WTC11 (cell line): ENCODE data around the gene GNGT2. TPM values are rescaled to one million over a fixed set of nuclear protein-coding genes. Genes with fewer than 3 reads are reported as not detected.

Experiments used
- ATAC-seq: fragments of 200-7000 bp; cut with Tn5 transposase; 2 replicates; pipeline ENCODE4 v1.10.0; 2021; ENCODE audit warnings: mild to moderate bottlenecking, moderate library complexity
- CTCF ChIA-PET: fragments of 300-600 bp; sonication (Branson Sonifier 250); formaldehyde crosslinking; loops from one replicate; lab custom pipeline; 2021; ENCODE audit warnings: antibody characterized with exemption; lab: Charles Lee
- POLR2A ChIA-PET: fragments of 350-600 bp; sonication (Branson Sonifier 250); formaldehyde crosslinking; loops from one replicate; lab custom pipeline; 2021; ENCODE audit warnings: antibody characterized with exemption; lab: Charles Lee
- DNase-seq: peaks from one replicate; pipeline ENCODE4 v3.0.0; 2021; ENCODE audit warnings: low spot score
- H3K27ac Mint-ChIP-seq: 2 replicates; pipeline ENCODE4 v1.8.0; 2021; ENCODE audit warnings: mixed read lengths
- H3K27me3 Mint-ChIP-seq: 2 replicates; pipeline ENCODE4 v1.8.0; 2021; ENCODE audit warnings: low read depth, mild to moderate bottlenecking, moderate library complexity, mixed read lengths
- H3K36me3 Mint-ChIP-seq: 2 replicates; pipeline ENCODE4 v1.8.0; 2021; ENCODE audit warnings: mixed read lengths
- H3K4me1 Mint-ChIP-seq: 2 replicates; pipeline ENCODE4 v1.8.0; 2022; ENCODE audit warnings: mixed read lengths
- H3K4me3 Mint-ChIP-seq: 2 replicates; pipeline ENCODE4 v1.8.0; 2021; ENCODE audit warnings: mild to moderate bottlenecking, moderate library complexity, mixed read lengths
- H3K9me3 Mint-ChIP-seq: 2 replicates; pipeline ENCODE4 v1.8.0; 2021; ENCODE audit warnings: mixed read lengths
- CREM ChIP-seq: sonication (generic); formaldehyde crosslinking; IDR thresholded peaks from 2 replicates; pipeline ENCODE4 v1.8.1; 2022; ENCODE audit warnings: mild to moderate bottlenecking, missing genetic modification reagents, moderate library complexity
- ELF4 ChIP-seq: sonication (generic); formaldehyde crosslinking; IDR thresholded peaks from 2 replicates; pipeline ENCODE4 v1.8.1; 2022; ENCODE audit warnings: low read depth, mild to moderate bottlenecking, moderate library complexity, missing genetic modification reagents
- EMX1 ChIP-seq: fragments of 250-450 bp; sonication (Bioruptor Pico); IDR thresholded peaks from 2 replicates; pipeline ENCODE4 v1.8.0; 2021; ENCODE audit warnings: mild to moderate bottlenecking
- FOXJ3 ChIP-seq: sonication (generic); formaldehyde crosslinking; IDR thresholded peaks from 2 replicates; pipeline ENCODE4 v1.9.0; 2021; ENCODE audit warnings: missing genetic modification reagents, mild to moderate bottlenecking, borderline replicate concordance
- FOXK1 ChIP-seq: sonication (generic); formaldehyde crosslinking; IDR thresholded peaks from 2 replicates; pipeline ENCODE4 v1.8.0; 2022; ENCODE audit warnings: mild to moderate bottlenecking, moderate library complexity, missing genetic modification reagents
- MYBL2 ChIP-seq: sonication (generic); formaldehyde crosslinking; IDR thresholded peaks from 2 replicates; pipeline ENCODE4 v1.8.1; 2023; ENCODE audit warnings: mild to moderate bottlenecking, moderate library complexity, missing genetic modification reagents
- NR1H2 ChIP-seq: sonication (generic); formaldehyde crosslinking; IDR thresholded peaks from 2 replicates; pipeline ENCODE4 v1.9.0; 2021; ENCODE audit warnings: mild to moderate bottlenecking, moderate library complexity, missing genetic modification reagents
- NR2C2 ChIP-seq: sonication (generic); formaldehyde crosslinking; IDR thresholded peaks from 2 replicates; pipeline ENCODE4 v1.8.0; 2022; ENCODE audit warnings: mild to moderate bottlenecking, missing genetic modification reagents
- NR3C1 ChIP-seq: sonication (generic); formaldehyde crosslinking; conservative IDR thresholded peaks from 2 replicates; pipeline ENCODE4 v1.8.1; 2023; ENCODE audit warnings: low read depth, mild to moderate bottlenecking, missing genetic modification reagents
- RORB ChIP-seq: fragments of 250-450 bp; sonication (Bioruptor Pico); IDR thresholded peaks from 2 replicates; pipeline ENCODE4 v1.9.0; 2021; ENCODE audit warnings: mild to moderate bottlenecking
- TCF7 ChIP-seq: sonication (generic); formaldehyde crosslinking; IDR thresholded peaks from 2 replicates; pipeline ENCODE4 v1.8.0; 2022; ENCODE audit warnings: mild to moderate bottlenecking, low read depth, missing genetic modification reagents, moderate library complexity
- TP53 ChIP-seq: sonication (generic); formaldehyde crosslinking; IDR thresholded peaks from 2 replicates; pipeline ENCODE4 v1.8.1; 2023; ENCODE audit warnings: mild to moderate bottlenecking, missing genetic modification reagents
- ZNF121 ChIP-seq: sonication (generic); formaldehyde crosslinking; IDR thresholded peaks from 2 replicates; pipeline ENCODE4 v1.8.0; 2023; ENCODE audit warnings: missing genetic modification reagents
- ZNF423 ChIP-seq: fragments of 250-450 bp; sonication (Bioruptor Pico); IDR thresholded peaks from 2 replicates; pipeline ENCODE4 v2.1.2; 2022; ENCODE audit warnings: mild to moderate bottlenecking, moderate library complexity
- total RNA-seq: library from RNA; stranded (reverse); gene quantifications from 3 replicates; pipeline ENCODE4 v1.2.3, GENCODE V29; 2021
- TF ChIP-seq, protein P1 (sequence below): sonication (generic); formaldehyde crosslinking; IDR thresholded peaks from 2 replicates; pipeline ENCODE4 v1.8.0; 2023; ENCODE audit warnings: missing genetic modification reagents
- TF ChIP-seq, protein P2 (sequence below): fragments of 250-450 bp; sonication (Bioruptor Pico); IDR thresholded peaks from 2 replicates; pipeline ENCODE4 v1.9.0; 2021; ENCODE audit warnings: mild to moderate bottlenecking
- TF ChIP-seq, protein P3 (sequence below): fragments of 250-450 bp; sonication (Bioruptor Pico); IDR thresholded peaks from 2 replicates; pipeline ENCODE4 v1.9.0; 2021; ENCODE audit warnings: mild to moderate bottlenecking
- TF ChIP-seq, protein P4 (sequence below): fragments of 250-450 bp; sonication (Bioruptor Pico); IDR thresholded peaks from 2 replicates; pipeline ENCODE4 v1.9.0; 2021; ENCODE audit warnings: moderate library complexity, mild to moderate bottlenecking, inconsistent platforms, borderline replicate concordance
- TF ChIP-seq, protein P5 (sequence below): sonication (generic); formaldehyde crosslinking; IDR thresholded peaks from 2 replicates; pipeline ENCODE4 v1.8.1; 2022; ENCODE audit warnings: missing genetic modification reagents, borderline replicate concordance
- TF ChIP-seq, protein P6 (sequence below): sonication (generic); formaldehyde crosslinking; IDR thresholded peaks from 2 replicates; pipeline ENCODE4 v1.8.0; 2022; ENCODE audit warnings: missing genetic modification reagents
- TF ChIP-seq, protein P7 (sequence below): sonication (generic); formaldehyde crosslinking; IDR thresholded peaks from 2 replicates; pipeline ENCODE4 v1.8.1; 2022; ENCODE audit warnings: mild to moderate bottlenecking, missing genetic modification reagents, moderate library complexity, borderline replicate concordance

GNGT2 gene
- total RNA-seq, 1 experiment from 2014 or later, result 0.70 TPM

DNA sequence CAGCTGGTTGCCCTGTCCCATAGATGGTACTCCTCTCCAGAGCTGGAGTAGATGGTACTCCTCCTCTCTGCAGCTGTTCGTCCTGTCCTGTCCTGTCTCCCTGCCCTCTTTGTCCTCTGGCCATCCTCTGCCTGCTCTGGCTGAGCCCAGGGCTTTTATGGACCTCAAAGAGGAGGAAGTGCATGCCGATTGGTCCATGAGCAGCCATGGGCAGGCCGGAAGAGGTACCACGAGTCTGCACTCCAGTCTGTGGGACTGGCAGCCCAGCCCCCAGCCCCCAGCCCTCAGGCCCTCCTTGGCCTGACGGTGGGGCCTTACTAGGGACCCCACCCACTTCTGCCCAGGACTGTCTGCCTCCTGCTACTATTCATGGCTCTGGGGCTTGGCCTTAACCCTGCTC, 27.0 kb downstream of the GNGT2 start:
- H3K27me3 Mint-ChIP-seq, result no peaks in the 10 kb centered on the region; the same call in 1 of the 2 replicates
- H3K4me3 Mint-ChIP-seq, result no peak overlapping the region
- peaks cover 29% of the 10 kb centered on the region for H3K9me3 Mint-ChIP-seq
- DNase-seq (no peak), ATAC-seq (no peak)
- ChIA-PET POLR2A (no interaction called here), CTCF (no interaction called here)
- TF ChIP-seq, protein P1, sequence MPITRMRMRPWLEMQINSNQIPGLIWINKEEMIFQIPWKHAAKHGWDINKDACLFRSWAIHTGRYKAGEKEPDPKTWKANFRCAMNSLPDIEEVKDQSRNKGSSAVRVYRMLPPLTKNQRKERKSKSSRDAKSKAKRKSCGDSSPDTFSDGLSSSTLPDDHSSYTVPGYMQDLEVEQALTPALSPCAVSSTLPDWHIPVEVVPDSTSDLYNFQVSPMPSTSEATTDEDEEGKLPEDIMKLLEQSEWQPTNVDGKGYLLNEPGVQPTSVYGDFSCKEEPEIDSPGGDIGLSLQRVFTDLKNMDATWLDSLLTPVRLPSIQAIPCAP (CRISPR knock-in tag), result no peak
- no peak for TF ChIP-seq ZNF423 (CRISPR knock-in tag)
- TF ChIP-seq, protein P2, sequence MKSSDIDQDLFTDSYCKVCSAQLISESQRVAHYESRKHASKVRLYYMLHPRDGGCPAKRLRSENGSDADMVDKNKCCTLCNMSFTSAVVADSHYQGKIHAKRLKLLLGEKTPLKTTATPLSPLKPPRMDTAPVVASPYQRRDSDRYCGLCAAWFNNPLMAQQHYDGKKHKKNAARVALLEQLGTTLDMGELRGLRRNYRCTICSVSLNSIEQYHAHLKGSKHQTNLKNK (CRISPR knock-in tag), result no peak
- TF ChIP-seq, protein P3, sequence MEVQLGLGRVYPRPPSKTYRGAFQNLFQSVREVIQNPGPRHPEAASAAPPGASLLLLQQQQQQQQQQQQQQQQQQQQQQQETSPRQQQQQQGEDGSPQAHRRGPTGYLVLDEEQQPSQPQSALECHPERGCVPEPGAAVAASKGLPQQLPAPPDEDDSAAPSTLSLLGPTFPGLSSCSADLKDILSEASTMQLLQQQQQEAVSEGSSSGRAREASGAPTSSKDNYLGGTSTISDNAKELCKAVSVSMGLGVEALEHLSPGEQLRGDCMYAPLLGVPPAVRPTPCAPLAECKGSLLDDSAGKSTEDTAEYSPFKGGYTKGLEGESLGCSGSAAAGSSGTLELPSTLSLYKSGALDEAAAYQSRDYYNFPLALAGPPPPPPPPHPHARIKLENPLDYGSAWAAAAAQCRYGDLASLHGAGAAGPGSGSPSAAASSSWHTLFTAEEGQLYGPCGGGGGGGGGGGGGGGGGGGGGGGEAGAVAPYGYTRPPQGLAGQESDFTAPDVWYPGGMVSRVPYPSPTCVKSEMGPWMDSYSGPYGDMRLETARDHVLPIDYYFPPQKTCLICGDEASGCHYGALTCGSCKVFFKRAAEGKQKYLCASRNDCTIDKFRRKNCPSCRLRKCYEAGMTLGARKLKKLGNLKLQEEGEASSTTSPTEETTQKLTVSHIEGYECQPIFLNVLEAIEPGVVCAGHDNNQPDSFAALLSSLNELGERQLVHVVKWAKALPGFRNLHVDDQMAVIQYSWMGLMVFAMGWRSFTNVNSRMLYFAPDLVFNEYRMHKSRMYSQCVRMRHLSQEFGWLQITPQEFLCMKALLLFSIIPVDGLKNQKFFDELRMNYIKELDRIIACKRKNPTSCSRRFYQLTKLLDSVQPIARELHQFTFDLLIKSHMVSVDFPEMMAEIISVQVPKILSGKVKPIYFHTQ (CRISPR knock-in tag), result no peak
- no peak for TF ChIP-seq ELF4 (CRISPR knock-in tag)
- TF ChIP-seq, protein P4, sequence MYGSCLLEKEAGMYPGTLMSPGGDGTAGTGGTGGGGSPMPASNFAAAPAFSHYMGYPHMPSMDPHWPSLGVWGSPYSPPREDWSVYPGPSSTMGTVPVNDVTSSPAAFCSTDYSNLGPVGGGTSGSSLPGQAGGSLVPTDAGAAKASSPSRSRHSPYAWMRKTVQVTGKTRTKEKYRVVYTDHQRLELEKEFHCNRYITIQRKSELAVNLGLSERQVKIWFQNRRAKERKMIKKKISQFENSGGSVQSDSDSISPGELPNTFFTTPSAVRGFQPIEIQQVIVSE (CRISPR knock-in tag), result no peak
- no peak for TF ChIP-seq NR3C1 (CRISPR knock-in tag)
- TF ChIP-seq, protein P5, sequence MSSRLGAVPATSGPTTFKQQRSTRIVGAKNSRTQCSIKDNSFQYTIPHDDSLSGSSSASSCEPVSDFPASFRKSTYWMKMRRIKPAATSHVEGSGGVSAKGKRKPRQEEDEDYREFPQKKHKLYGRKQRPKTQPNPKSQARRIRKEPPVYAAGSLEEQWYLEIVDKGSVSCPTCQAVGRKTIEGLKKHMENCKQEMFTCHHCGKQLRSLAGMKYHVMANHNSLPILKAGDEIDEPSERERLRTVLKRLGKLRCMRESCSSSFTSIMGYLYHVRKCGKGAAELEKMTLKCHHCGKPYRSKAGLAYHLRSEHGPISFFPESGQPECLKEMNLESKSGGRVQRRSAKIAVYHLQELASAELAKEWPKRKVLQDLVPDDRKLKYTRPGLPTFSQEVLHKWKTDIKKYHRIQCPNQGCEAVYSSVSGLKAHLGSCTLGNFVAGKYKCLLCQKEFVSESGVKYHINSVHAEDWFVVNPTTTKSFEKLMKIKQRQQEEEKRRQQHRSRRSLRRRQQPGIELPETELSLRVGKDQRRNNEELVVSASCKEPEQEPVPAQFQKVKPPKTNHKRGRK (CRISPR knock-in tag), result no peak
- no peak for TF ChIP-seq FOXJ3
- no peak for TF ChIP-seq ZNF121
- no peak for TF ChIP-seq EMX1 (CRISPR knock-in tag)
- no peak for TF ChIP-seq TCF7 (CRISPR knock-in tag)
- TF ChIP-seq NR1H2 (CRISPR knock-in tag), result no peak
- no peak for TF ChIP-seq TP53
- no peak for TF ChIP-seq FOXK1 (CRISPR knock-in tag)
- no peak for TF ChIP-seq MYBL2
- no peak for TF ChIP-seq NR2C2
- peaks cover 21% of the 10 kb centered on the region for H3K36me3 Mint-ChIP-seq
- no peak overlapping the region for H3K27ac Mint-ChIP-seq
- H3K4me1 Mint-ChIP-seq, result no peaks in the 10 kb centered on the region

DNA sequence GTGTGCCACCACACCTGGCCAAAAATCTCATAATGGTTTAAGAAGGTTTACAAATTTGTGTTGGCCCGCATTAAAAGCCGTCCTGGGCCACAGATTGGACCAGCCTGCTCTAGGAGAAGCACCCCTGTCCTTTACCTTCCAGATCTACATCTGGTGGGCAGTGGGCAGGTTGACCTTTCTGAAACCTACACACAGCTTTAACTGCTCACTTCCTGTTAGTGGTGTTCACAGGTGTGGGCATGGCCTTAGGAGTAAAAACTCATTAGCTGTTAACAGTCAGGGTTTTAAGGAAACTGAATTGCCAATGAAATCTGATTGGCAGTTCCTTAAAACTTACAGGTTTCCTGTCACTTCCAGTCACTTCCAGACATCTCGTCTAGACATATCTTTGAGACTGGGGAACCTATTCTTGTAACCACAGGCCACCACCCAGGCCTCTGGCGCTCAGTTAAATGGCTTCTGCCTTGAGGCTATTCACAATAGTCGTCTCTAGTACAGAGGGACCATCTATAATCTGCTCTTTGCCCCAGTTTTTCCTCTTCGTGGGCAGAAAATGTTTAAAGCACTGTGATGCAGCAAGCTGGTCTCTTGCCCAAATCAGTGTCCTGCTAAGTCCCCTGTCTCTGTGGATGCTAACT, 29.3 kb downstream of the GNGT2 start:
- ATAC-seq, result no peak
- no peak for DNase-seq
- POLR2A ChIA-PET, result interaction anchor here (0.9 to 1.2 kb wide), 2 partner anchors 11 to 125 kb away, joined by 3 to 6 read pairs; no protein-coding TSS in a partner anchor
- Mint-ChIP-seq H3K27me3 (peaks cover 4% of the 10 kb centered on the region), H3K27ac (no peak overlapping the region), H3K4me3 (no peak overlapping the region), H3K36me3 (peaks cover 25% of the 10 kb centered on the region), H3K9me3 (peaks cover 41% of the 10 kb centered on the region), H3K4me1 (no peaks in the 10 kb centered on the region)
- CTCF ChIA-PET, result interaction anchor here (0.7 to 2.3 kb wide), 8 partner anchors 10 to 79 kb away, joined by 3 to 20 read pairs (median 6); partner anchors contain the start of gene PHOSPHO1
- TF ChIP-seq, protein P6, sequence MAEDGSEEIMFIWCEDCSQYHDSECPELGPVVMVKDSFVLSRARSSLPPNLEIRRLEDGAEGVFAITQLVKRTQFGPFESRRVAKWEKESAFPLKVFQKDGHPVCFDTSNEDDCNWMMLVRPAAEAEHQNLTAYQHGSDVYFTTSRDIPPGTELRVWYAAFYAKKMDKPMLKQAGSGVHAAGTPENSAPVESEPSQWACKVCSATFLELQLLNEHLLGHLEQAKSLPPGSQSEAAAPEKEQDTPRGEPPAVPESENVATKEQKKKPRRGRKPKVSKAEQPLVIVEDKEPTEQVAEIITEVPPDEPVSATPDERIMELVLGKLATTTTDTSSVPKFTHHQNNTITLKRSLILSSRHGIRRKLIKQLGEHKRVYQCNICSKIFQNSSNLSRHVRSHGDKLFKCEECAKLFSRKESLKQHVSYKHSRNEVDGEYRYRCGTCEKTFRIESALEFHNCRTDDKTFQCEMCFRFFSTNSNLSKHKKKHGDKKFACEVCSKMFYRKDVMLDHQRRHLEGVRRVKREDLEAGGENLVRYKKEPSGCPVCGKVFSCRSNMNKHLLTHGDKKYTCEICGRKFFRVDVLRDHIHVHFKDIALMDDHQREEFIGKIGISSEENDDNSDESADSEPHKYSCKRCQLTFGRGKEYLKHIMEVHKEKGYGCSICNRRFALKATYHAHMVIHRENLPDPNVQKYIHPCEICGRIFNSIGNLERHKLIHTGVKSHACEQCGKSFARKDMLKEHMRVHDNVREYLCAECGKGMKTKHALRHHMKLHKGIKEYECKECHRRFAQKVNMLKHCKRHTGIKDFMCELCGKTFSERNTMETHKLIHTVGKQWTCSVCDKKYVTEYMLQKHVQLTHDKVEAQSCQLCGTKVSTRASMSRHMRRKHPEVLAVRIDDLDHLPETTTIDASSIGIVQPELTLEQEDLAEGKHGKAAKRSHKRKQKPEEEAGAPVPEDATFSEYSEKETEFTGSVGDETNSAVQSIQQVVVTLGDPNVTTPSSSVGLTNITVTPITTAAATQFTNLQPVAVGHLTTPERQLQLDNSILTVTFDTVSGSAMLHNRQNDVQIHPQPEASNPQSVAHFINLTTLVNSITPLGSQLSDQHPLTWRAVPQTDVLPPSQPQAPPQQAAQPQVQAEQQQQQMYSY, result no peak
- no peak for TF ChIP-seq CREM (CRISPR knock-in tag)
- TF ChIP-seq TCF7 (CRISPR knock-in tag), result no peak
- TF ChIP-seq RORB (CRISPR knock-in tag), result no peak
- TF ChIP-seq, protein P7, sequence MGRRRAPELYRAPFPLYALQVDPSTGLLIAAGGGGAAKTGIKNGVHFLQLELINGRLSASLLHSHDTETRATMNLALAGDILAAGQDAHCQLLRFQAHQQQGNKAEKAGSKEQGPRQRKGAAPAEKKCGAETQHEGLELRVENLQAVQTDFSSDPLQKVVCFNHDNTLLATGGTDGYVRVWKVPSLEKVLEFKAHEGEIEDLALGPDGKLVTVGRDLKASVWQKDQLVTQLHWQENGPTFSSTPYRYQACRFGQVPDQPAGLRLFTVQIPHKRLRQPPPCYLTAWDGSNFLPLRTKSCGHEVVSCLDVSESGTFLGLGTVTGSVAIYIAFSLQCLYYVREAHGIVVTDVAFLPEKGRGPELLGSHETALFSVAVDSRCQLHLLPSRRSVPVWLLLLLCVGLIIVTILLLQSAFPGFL (CRISPR knock-in tag), result no peak
